Kidney epithelial cell (primary cell): ENCODE measurements around the gene GNG12. TPM values are rescaled to one million over a fixed set of nuclear protein-coding genes. Genes with fewer than 3 reads are reported as not detected.
"Not testable (repeated sequence)": the region's sequence is repeated elsewhere in the genome, so short reads cannot be mapped to it uniquely, and the experiment has no call there.

Experiments
- DNase-seq: peaks from one replicate; pipeline ENCODE4 v3.0.0-alpha.2; 2010; ENCODE audit warnings: low read depth
- H3K27me3 ChIP-seq: 2 replicates; pipeline ENCODE4 v1.6.0; 2011; ENCODE audit warnings: low read length; ENCODE audit not compliant: control insufficient read depth, insufficient read depth
- H3K36me3 ChIP-seq: 2 replicates; pipeline ENCODE4 v1.5.1; 2011; ENCODE audit warnings: low read length; ENCODE audit not compliant: control insufficient read depth, insufficient read depth
- H3K4me3 ChIP-seq: 2 replicates; pipeline ENCODE4 v1.5.1; 2011; ENCODE audit warnings: low read depth, mild to moderate bottlenecking, control low read depth, low read length
- total RNA-seq: library from RNA; depleted of rRNA; stranded (reverse); fragments of >200 nt; gene quantifications from 2 replicates; pipeline ENCODE4 v1.2.3, GENCODE V29; 2015
- TF ChIP-seq, protein P1 (sequence below): IDR thresholded peaks from 2 replicates; pipeline ENCODE4 v1.5.1; 2011; ENCODE audit warnings: mild to moderate bottlenecking, moderate library complexity, low read length, control low read depth, inconsistent platforms; ENCODE audit not compliant: insufficient read depth, poor library complexity, severe bottlenecking

GNG12 gene
- total RNA-seq, 1 donor from 2014 or later = 85.7 TPM

DNA sequence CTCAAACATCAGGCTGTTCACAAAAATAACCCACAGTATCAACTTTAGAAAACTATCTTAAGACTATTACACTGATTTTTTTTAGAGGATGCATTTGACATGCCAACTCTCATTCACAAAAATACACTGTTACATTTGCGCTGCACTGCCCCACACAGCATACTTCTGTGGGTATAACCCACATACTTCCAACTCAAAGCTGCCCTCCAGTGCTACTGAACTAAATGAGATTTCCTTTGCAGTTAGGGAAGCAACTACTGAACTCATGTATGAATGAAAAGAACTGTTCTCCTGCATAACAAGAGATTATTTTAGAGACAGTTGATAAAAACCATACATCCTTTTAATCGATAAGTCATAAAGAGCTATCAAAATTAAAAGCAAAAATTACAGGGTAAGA, 174.0 kb downstream of the GNG12 start:
- H3K36me3 ChIP-seq = no peaks in the 10 kb centered on the region
- no peak for DNase-seq
- no peaks in the 10 kb centered on the region for H3K27me3 ChIP-seq
- TF ChIP-seq, protein P1, sequence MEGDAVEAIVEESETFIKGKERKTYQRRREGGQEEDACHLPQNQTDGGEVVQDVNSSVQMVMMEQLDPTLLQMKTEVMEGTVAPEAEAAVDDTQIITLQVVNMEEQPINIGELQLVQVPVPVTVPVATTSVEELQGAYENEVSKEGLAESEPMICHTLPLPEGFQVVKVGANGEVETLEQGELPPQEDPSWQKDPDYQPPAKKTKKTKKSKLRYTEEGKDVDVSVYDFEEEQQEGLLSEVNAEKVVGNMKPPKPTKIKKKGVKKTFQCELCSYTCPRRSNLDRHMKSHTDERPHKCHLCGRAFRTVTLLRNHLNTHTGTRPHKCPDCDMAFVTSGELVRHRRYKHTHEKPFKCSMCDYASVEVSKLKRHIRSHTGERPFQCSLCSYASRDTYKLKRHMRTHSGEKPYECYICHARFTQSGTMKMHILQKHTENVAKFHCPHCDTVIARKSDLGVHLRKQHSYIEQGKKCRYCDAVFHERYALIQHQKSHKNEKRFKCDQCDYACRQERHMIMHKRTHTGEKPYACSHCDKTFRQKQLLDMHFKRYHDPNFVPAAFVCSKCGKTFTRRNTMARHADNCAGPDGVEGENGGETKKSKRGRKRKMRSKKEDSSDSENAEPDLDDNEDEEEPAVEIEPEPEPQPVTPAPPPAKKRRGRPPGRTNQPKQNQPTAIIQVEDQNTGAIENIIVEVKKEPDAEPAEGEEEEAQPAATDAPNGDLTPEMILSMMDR = no peak
- H3K4me3 ChIP-seq = no peak overlapping the region

DNA sequence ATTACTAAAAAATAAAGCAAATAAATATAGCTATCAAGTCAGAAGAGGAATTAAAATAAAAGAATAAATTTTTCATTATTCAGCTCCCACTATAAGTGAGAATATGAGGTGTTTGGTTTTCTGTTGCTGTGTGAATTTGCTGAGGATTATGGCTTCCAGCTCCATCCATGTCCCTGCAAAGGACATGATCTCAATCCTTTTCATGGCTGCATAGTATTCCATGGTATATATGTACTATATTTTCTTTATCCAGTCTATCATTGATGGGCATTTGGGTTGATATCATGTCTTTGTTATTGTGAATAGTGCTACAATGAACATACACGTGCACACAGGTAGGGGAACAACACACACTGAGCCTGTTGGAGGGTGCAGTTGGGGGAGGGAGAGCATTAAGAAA, 176.1 kb downstream of the GNG12 start:
- not testable (repeated sequence) for H3K36me3 ChIP-seq, DNase-seq, H3K4me3 ChIP-seq, H3K27me3 ChIP-seq

DNA sequence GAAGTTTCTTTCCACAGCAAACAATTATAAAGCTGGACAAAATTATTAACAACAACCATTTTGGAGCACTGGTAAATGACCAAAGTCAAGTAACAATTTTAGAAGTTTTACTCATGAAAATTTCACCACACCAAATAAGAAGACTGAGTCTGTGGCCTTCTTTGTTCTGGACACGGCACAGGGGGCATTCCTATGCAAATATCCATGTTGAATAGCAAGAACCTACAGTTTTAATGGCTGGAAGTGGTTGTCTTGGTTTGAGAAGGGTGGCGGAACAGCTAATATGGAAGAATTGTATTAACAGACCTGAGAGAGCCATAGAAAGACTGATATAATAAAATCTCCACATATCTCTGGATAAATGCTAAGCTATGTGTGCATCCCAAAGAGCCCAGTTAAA, 177.7 kb downstream of the GNG12 start:
- Histone ChIP-seq H3K36me3 (no peaks in the 10 kb centered on the region), H3K27me3 (no peaks in the 10 kb centered on the region), H3K4me3 (no peak overlapping the region)
- TF ChIP-seq, protein P1 = no peak
- no peak for DNase-seq

DNA sequence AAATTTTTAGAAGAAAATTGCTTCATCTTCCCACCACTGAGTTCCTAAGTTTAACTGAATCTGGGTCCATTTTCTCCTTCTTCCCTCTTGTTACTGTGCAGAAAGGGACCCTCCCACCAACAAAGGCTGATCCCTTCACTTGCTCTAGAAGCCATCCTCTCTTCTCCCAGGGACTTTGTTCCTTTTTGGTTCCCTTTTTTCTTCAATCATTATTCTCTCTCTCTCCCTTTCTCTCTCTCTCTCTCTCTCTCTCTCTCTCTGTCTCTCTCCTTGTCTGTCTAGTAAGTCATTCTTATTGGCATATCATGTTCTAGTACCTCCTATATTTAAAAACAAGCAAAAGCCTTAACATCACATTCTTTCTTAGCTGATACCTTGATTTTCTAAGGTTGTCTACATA, 180.0 kb downstream of the GNG12 start:
- Histone ChIP-seq H3K27me3 (no peaks in the 10 kb centered on the region), H3K4me3 (no peak overlapping the region), H3K36me3 (no peaks in the 10 kb centered on the region)
- no peak for DNase-seq
- TF ChIP-seq, protein P1 = no peak

DNA sequence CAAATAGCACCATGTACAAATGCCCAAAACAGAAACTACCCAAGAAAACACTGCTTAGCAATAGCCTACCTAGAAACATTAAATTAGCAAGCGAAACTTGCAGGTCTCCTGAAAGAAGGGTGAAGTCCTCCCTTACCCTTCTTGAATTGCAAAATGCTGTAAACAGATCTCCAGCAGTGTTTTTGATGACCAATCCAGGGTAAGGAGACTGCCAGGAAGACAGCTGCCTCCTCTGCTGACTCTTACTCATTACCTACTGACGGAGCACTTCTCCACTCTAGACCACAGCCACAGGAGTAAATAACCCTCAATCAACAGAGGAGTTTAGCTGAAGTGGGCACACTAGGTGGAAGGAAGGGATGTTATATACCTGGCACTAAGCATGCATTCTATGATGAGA, 180.5 kb downstream of the GNG12 start:
- peak; percentile 47 for DNase-seq
- Histone ChIP-seq H3K27me3 (no peaks in the 10 kb centered on the region), H3K36me3 (no peaks in the 10 kb centered on the region), H3K4me3 (no peak overlapping the region)
- TF ChIP-seq, protein P1 = no peak

Other genes with a start within 250 kb of the GNG12 start
- gene GADD45A, start 148.3 kb downstream of the GNG12 start, total RNA-seq = 247 and 249 TPM in 2 replicates
- gene DIRAS3, start 217.2 kb upstream of the GNG12 start, total RNA-seq = 0.38 TPM in 1 of 2 replicates, not detected in the other